Panc1 (cell line): Measurements from ENCODE around the gene PLCB4. TPM values are rescaled to one million over a fixed set of nuclear protein-coding genes. Genes with fewer than 3 reads are reported as not detected.

Source experiments
- ATAC-seq: fragments of 200-7000 bp; cut with Tn5 transposase; 2 replicates; pipeline ENCODE4 v1.9.1; 2020; ENCODE audit warnings: mild to moderate bottlenecking, moderate library complexity
- BruUV-seq: library from RNA; stranded (reverse); fragments of 400-500 nt; replicated peaks from 2 replicates; lab custom pipeline; 2021; lab: Mats Ljungman, UMichigan
- CTCF ChIA-PET: fragments of 300-600 bp; sonication (Branson Sonifier 250); formaldehyde crosslinking; loops from one replicate; lab custom pipeline; 2022; ENCODE audit warnings: antibody characterized with exemption; lab: Charles Lee
- POLR2A ChIA-PET: fragments of 300-600 bp; sonication (Branson Sonifier 250); formaldehyde crosslinking; loops from one replicate; lab custom pipeline; 2022; ENCODE audit warnings: antibody characterized with exemption; lab: Charles Lee
- DNase-seq: peaks from one replicate; pipeline ENCODE4 v3.0.0-alpha.2; 2010; ENCODE audit warnings: low read depth, low spot score
- H3K27ac ChIP-seq: 2 replicates; pipeline ENCODE4 v1.5.1; 2011; ENCODE audit warnings: mild to moderate bottlenecking, low read length, inconsistent platforms
- H3K27me3 ChIP-seq: fragments of 200-500 bp; sonication (Bioruptor generic); 2 replicates; pipeline ENCODE4 v1.6.0; 2014; ENCODE audit warnings: low read length, inconsistent platforms; ENCODE audit not compliant: control insufficient read depth, insufficient read depth
- H3K36me3 ChIP-seq: fragments of 200-500 bp; sonication (Bioruptor generic); 2 replicates; pipeline ENCODE4 v1.5.1; 2014; ENCODE audit warnings: inconsistent platforms, mild to moderate bottlenecking, low read length, moderate library complexity; ENCODE audit not compliant: control insufficient read depth, insufficient read depth
- H3K4me1 ChIP-seq: 2 replicates; pipeline ENCODE4 v1.5.1; 2011; ENCODE audit warnings: inconsistent platforms, mild to moderate bottlenecking, low read length, moderate library complexity; ENCODE audit not compliant: control insufficient read depth, insufficient read depth
- H3K4me3 ChIP-seq, 2 experiments: 2 replicates each; pipeline ENCODE4 v1.5.1; 2011 to 2012; ENCODE audit warnings: low read depth in 2 of 2, low read length in 2 of 2, mild to moderate bottlenecking in 2 of 2, inconsistent platforms in 1 of 2, moderate library complexity in 1 of 2
- H3K9me3 ChIP-seq: fragments of 200-500 bp; sonication (Bioruptor generic); 2 replicates; pipeline ENCODE4 v1.5.1; 2014; ENCODE audit warnings: low read depth, mild to moderate bottlenecking, inconsistent platforms, low read length, moderate library complexity; ENCODE audit not compliant: control insufficient read depth, insufficient read depth
- CTCF ChIP-seq: fragments of 450-650 bp; IDR thresholded peaks from 2 replicates; pipeline ENCODE4 v1.5.1; 2017; ENCODE audit warnings: mild to moderate bottlenecking
- POLR2AphosphoS5 ChIP-seq: IDR thresholded peaks from 2 replicates; pipeline ENCODE4 v1.6.1; 2012; ENCODE audit warnings: mild to moderate bottlenecking, low read depth, low read length, moderate library complexity
- REST ChIP-seq, 2 experiments: IDR thresholded peaks; 2 replicates each; pipeline ENCODE4 v1.6.1; 2011 to 2012; ENCODE audit warnings: low read depth in 2 of 2, control low read depth in 1 of 2, low read length in 1 of 2, mild to moderate bottlenecking in 1 of 2, moderate library complexity in 1 of 2; ENCODE audit not compliant: insufficient read depth in 1 of 2
- SIN3A ChIP-seq: IDR thresholded peaks from 2 replicates; pipeline ENCODE4 v1.6.1; 2012; ENCODE audit warnings: low read depth, mild to moderate bottlenecking, low read length, moderate library complexity, borderline replicate concordance; ENCODE audit not compliant: insufficient read depth
- TCF7L2 ChIP-seq: IDR thresholded peaks from 2 replicates; pipeline ENCODE4 v1.6.1; 2011; ENCODE audit warnings: mild to moderate bottlenecking, low read depth, low read length, inconsistent platforms
- in situ Hi-C: cut with HindIII; loops from 2 replicates; pipeline ENCODE4 v1.10.0; 2016; ENCODE audit warnings: low sequenced_read_pairs, low pct_unique_long_range_greater_than_20kb
- intact Hi-C: fragments of 100-400 bp; cut with micrococcal nuclease; formaldehyde crosslinking; loops from one replicate; pipeline ENCODE4 v1.10.0; 2022; ENCODE audit not compliant: unreplicated experiment
- total RNA-seq: library from RNA; stranded (reverse); gene quantifications from one replicate; pipeline ENCODE4 v1.2.1, GENCODE V29; 2021; ENCODE audit not compliant: unreplicated experiment

PLCB4 gene
- total RNA-seq, 1 experiment from 2014 or later = 1.5 TPM

- CTCF ChIA-PET = no interaction called here
- Histone ChIP-seq H3K4me1 (no peaks in the 10 kb centered on the region), H3K36me3 (no peaks in the 10 kb centered on the region), H3K4me3 (no peak overlapping the region), H3K27ac (no peak overlapping the region), H3K27me3 (no peaks in the 10 kb centered on the region), H3K9me3 (no peaks in the 10 kb centered on the region)
- POLR2A ChIA-PET = no interaction called here
- in situ Hi-C loops (no loop called here), intact Hi-C loops (no loop called here)
- TF ChIP-seq CTCF (no peak), POLR2AphosphoS5 (no peak), REST (IDR thresholded peaks at IDR 0.05; ENCODE audit: insufficient read depth in 1 of 2, low read depth in 2 of 2, low read length in 1 of 2) (no peak), SIN3A (no peak), TCF7L2 (no peak)
- DNase-seq = no peak
- no TSS peak for BruUV-seq
- no peak for ATAC-seq
Measured at GRCh38 chr20:9428292-9428607, 359.4 kb downstream of the PLCB4 start.

- H3K4me1 ChIP-seq = no peaks in the 10 kb centered on the region
- no peaks in the 10 kb centered on the region for H3K27me3 ChIP-seq
- POLR2A ChIA-PET = no interaction called here
- no peaks in the 10 kb centered on the region for H3K9me3 ChIP-seq
- no peak overlapping the region for H3K27ac ChIP-seq
- in situ Hi-C loops = no loop called here
- no peak for ATAC-seq
- BruUV-seq = no TSS peak
- TF ChIP-seq POLR2AphosphoS5 (no peak), TCF7L2 (no peak), REST (IDR thresholded peaks at IDR 0.05; ENCODE audit: insufficient read depth in 1 of 2, low read depth in 2 of 2, low read length in 1 of 2) (no peak), SIN3A (no peak), CTCF (no peak)
- no peak overlapping the region for H3K4me3 ChIP-seq
- H3K36me3 ChIP-seq = no peaks in the 10 kb centered on the region
- CTCF ChIA-PET = no interaction called here
- no peak for DNase-seq
- intact Hi-C loops = no loop called here
Measured at GRCh38 chr20:9439806-9440205, 370.9 kb downstream of the PLCB4 start.
